ENCODE results near the gene LRRC4B. TPM values are rescaled to one million over a fixed set of nuclear protein-coding genes. Genes with fewer than 3 reads are reported as not detected.

Gene LRRC4B
- total and polyA plus RNA-seq, 2 of the 8 experiments (the other 6 are each of a cell fraction or from before 2014, with no cell fraction given): 13.4 to 21.2 TPM

DNA sequence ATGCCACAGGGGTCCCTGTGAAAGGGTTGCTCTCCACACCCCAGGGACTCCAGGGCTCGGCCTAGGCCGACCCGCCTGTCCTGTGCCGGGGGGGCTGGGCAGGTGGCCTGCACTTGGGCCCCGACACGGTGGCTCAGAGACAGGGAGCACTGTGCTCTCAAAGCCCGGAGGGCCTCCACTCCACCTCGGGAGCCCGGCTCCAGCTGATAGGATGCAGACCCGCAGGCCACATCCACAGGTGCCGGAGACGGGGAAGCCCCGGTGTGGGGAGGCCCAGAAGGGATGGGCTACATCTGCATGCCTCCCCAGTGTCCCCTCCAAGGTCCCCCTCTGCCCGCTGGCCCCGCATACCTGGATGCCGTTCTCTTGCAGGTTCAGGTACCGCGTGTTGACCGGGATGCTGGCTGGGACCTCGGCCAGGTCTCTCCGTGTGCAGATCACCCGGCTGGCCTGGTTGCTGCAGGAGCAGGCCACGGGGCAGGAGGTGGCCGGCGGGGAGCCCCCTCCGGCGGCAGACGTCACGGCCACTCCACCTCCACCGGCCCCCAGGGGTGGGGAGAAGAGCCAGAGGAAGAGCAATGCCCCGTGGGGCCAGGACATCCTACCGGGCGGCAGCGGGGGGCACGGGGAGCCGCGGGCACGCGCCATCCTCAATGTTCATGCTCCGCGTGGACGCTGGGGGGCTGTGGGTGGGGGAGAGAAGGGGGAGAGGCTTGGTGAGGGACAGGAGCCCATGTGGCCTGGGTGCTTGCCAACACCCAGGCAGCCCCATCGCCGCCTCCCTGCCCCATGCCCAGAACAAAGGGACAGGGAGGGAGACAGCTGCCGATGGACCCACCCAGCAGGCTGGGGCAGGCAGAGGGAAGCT lies 19.8 kb downstream of the LRRC4B start:
- Histone ChIP-seq H2AFZ (ENCODE audit: low read length) (no peak overlapping the region), H3K9me3 (ENCODE audit: insufficient read depth in 2 of 2, low read depth in 1 of 2, low read length in 1 of 2) (no peaks in the 10 kb centered on the region), H3K23ac (ENCODE audit: insufficient read length) (no peak overlapping the region), H3K27me3 (replicated peaks in 1 of 4; ENCODE audit: control insufficient read depth in 3 of 4, extremely low read depth in 1 of 4, insufficient read depth in 3 of 4, low read length in 3 of 4) (peaks cover 0 to 26% (median 12%) of the 10 kb centered on the region in 4 experiments; a peak in 6 of 7 replicates), H3K4me2 (ENCODE audit: insufficient read depth in 1 of 2, low read depth in 2 of 2, low read length in 2 of 2) (no peak overlapping the region), H3K4ac (replicated peaks; ENCODE audit: insufficient read length, low read depth, low read length) (no peak overlapping the region), H3K4me1 (replicated peaks in 1 of 4; ENCODE audit: control insufficient read depth in 3 of 4, insufficient read depth in 4 of 4, low read length in 3 of 4) (peaks cover 0 to 17% (median 3%) of the 10 kb centered on the region in 4 experiments; a peak in 6 of 7 replicates), H2AK5ac (ENCODE audit: low read depth, low read length) (no peak overlapping the region), H3K56ac (replicated peaks; ENCODE audit: insufficient read length, low read depth, low read length) (no peak overlapping the region), H2BK12ac (ENCODE audit: low read depth, low read length) (no peak overlapping the region), H4K5ac (ENCODE audit: insufficient read length, low read depth, low read length) (no peak overlapping the region), H4K20me1 (replicated peaks in 1 of 2; ENCODE audit: control insufficient read depth in 1 of 2, insufficient read depth in 2 of 2, low read length in 2 of 2) (peaks cover 5 to 11% of the 10 kb centered on the region in 2 experiments), H3K23me2 (ENCODE audit: low read depth, low read length) (peaks cover 9% of the 10 kb centered on the region), H3K36me3 (ENCODE audit: control insufficient read depth in 2 of 4, insufficient read depth in 4 of 4, low read length in 3 of 4) (no peaks in the 10 kb centered on the region), H3K18ac (ENCODE audit: extremely low read depth, low read length) (no peak overlapping the region), H4K8ac (ENCODE audit: extremely low read depth, insufficient read depth, low read length) (peak overlapping the region; percentile 71; the same call in 1 of the 2 replicates), H4K91ac (replicated peaks; ENCODE audit: insufficient read length, low read length) (no peak overlapping the region), H2BK120ac (replicated peaks; ENCODE audit: low read depth, low read length) (no peak overlapping the region), H2BK20ac (ENCODE audit: low read length) (no peak overlapping the region), H3K14ac (ENCODE audit: insufficient read length) (no peak overlapping the region), H2BK15ac (ENCODE audit: low read length) (0 out of 2 replicates have a peak overlapping the region, but pooled peaks have one; percentile 40), H3K79me1 (ENCODE audit: low read depth, low read length) (no peaks in the 10 kb centered on the region), H3K27ac (ENCODE audit: low read depth, low read length) (no peak overlapping the region), H3K9ac (replicated peaks in 1 of 4; ENCODE audit: extremely low read depth in 1 of 4, low read depth in 3 of 4, low read length in 3 of 4) (no peak overlapping the region), H2BK5ac (ENCODE audit: low read depth, low read length) (no peak overlapping the region), H3K4me3 (ENCODE audit: extremely low read depth in 1 of 4, insufficient read depth in 2 of 4, low read depth in 3 of 4, low read length in 4 of 4) (no peak overlapping the region), H3K79me2 (ENCODE audit: control insufficient read depth in 1 of 2, insufficient read depth in 2 of 2, low read length in 2 of 2) (no peaks in the 10 kb centered on the region; a peak in 1 of 4 replicates)
- POLR2A ChIA-PET (ENCODE audit: partially characterized antibody): interaction anchor here (0.6 to 1.4 kb wide), 4 partner anchors 8 to 255 kb away, joined by 3 to 5 read pairs (median 4); no protein-coding TSS in a partner anchor
- DNase-seq (ENCODE audit: low read depth in 1 of 2, low spot score in 2 of 2) (no peak), FAIRE-seq (no peak)
- no peak for TF ChIP-seq HDAC2 (IDR thresholded peaks at IDR 0.05; ENCODE audit: borderline replicate concordance in 1 of 2, low read depth in 2 of 2, low read length in 2 of 2)
- 91% methylated on average over 28 of the region's 45 CpGs; no CpG with 5 or more reads in 1 of the 2 experiments for WGBS, 2 experiments (ENCODE audit: extremely low coverage in 1 of 2, insufficient coverage in 1 of 2, insufficient read length in 1 of 2, insufficient replicate concordance in 2 of 2, low coverage in 1 of 2, low lambda C conversion rate in 2 of 2, missing lambda C conversion rate in 1 of 2)
- CTCF ChIA-PET (ENCODE audit: partially characterized antibody): interaction anchor here (0.9 to 17.1 kb wide), 7 partner anchors 9 to 169 kb away, joined by 3 to 269 read pairs (median 6); no protein-coding TSS in a partner anchor
